B cell (primary cell): ENCODE data around the gene TRPM8.

Experiments used
- EZH2 ChIP-seq: IDR thresholded peaks from 2 replicates; pipeline ENCODE4 v1.6.1; 2012; ENCODE audit warnings: borderline replicate concordance, low read depth, mild to moderate bottlenecking, moderate library complexity, low read length; ENCODE audit not compliant: insufficient read depth, poor library complexity, severe bottlenecking
- TF ChIP-seq, protein P1 (sequence below): fragments of 200-600 bp; IDR thresholded peaks from one replicate; pipeline ENCODE4 v1.8.0; 2022; ENCODE audit warnings: antibody characterized with exemption, mild to moderate bottlenecking

DNA sequence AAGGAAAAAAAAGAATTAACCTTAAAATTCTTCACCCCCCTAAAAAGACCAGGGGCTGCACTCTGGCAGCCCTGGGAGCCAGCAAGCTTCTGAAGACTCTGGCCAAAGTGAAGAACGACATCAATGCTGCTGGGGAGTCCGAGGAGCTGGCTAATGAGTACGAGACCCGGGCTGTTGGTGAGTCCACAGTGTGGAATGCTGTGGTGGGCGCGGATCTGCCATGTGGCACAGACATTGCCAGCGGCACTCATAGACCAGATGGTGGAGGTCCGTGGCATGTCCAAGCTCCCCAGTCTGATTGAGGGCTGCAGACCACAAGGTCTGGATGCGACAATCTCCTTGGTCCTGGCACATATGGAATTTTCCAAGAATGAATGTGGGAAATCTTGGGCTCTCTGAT, 47.4 kb downstream of the TRPM8 start:
- no peak for TF ChIP-seq EZH2
- TF ChIP-seq, protein P1, sequence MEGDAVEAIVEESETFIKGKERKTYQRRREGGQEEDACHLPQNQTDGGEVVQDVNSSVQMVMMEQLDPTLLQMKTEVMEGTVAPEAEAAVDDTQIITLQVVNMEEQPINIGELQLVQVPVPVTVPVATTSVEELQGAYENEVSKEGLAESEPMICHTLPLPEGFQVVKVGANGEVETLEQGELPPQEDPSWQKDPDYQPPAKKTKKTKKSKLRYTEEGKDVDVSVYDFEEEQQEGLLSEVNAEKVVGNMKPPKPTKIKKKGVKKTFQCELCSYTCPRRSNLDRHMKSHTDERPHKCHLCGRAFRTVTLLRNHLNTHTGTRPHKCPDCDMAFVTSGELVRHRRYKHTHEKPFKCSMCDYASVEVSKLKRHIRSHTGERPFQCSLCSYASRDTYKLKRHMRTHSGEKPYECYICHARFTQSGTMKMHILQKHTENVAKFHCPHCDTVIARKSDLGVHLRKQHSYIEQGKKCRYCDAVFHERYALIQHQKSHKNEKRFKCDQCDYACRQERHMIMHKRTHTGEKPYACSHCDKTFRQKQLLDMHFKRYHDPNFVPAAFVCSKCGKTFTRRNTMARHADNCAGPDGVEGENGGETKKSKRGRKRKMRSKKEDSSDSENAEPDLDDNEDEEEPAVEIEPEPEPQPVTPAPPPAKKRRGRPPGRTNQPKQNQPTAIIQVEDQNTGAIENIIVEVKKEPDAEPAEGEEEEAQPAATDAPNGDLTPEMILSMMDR = no peak
